IPS-20b (cell line): ENCODE results near the gene SCARF1.
A peak's percentile ranks its signal among the peaks of the same experiment; 100 is the strongest.

Source experiments
- H3K27ac ChIP-seq: one replicate; pipeline ENCODE4 v1.5.1; 2013; ENCODE audit warnings: low read length
- H3K27me3 ChIP-seq: 2 replicates; pipeline ENCODE4 v1.6.1; 2013; ENCODE audit warnings: mild to moderate bottlenecking, low read length, inconsistent platforms; ENCODE audit not compliant: insufficient read depth
- H3K36me3 ChIP-seq: 2 replicates; pipeline ENCODE4 v1.6.1; 2013; ENCODE audit warnings: low read depth, mild to moderate bottlenecking, inconsistent platforms, low read length, moderate library complexity; ENCODE audit not compliant: insufficient read depth
- H3K4me1 ChIP-seq: 2 replicates; pipeline ENCODE4 v1.6.1; 2013; ENCODE audit warnings: mild to moderate bottlenecking, control low read depth, inconsistent platforms, low read length, moderate library complexity; ENCODE audit not compliant: insufficient read depth
- H3K4me3 ChIP-seq: 2 replicates; pipeline ENCODE4 v1.5.1; 2013; ENCODE audit warnings: mild to moderate bottlenecking, low read length, inconsistent platforms
- H3K9ac ChIP-seq: 2 replicates; pipeline ENCODE4 v1.6.1; 2013; ENCODE audit warnings: low read depth, mild to moderate bottlenecking, inconsistent platforms, low read length, moderate library complexity
- H3K9me3 ChIP-seq: 2 replicates; pipeline ENCODE4 v1.6.1; 2013; ENCODE audit warnings: mild to moderate bottlenecking, low read depth, low read length, inconsistent platforms; ENCODE audit not compliant: insufficient read depth

The SCARF1 gene

GRCh38 chr17:1635675-1636465, 9.7 kb downstream of the SCARF1 start:
- Histone ChIP-seq H3K4me1 (peaks cover 4% of the 10 kb centered on the region; the same call in 1 of the 2 replicates), H3K27me3 (peaks cover under 1% of the 10 kb centered on the region; the same call in 1 of the 2 replicates), H3K36me3 (no peaks in the 10 kb centered on the region), H3K9me3 (no peaks in the 10 kb centered on the region), H3K4me3 (no peak overlapping the region), H3K9ac (no peak overlapping the region), H3K27ac (no peak overlapping the region)

DNA sequence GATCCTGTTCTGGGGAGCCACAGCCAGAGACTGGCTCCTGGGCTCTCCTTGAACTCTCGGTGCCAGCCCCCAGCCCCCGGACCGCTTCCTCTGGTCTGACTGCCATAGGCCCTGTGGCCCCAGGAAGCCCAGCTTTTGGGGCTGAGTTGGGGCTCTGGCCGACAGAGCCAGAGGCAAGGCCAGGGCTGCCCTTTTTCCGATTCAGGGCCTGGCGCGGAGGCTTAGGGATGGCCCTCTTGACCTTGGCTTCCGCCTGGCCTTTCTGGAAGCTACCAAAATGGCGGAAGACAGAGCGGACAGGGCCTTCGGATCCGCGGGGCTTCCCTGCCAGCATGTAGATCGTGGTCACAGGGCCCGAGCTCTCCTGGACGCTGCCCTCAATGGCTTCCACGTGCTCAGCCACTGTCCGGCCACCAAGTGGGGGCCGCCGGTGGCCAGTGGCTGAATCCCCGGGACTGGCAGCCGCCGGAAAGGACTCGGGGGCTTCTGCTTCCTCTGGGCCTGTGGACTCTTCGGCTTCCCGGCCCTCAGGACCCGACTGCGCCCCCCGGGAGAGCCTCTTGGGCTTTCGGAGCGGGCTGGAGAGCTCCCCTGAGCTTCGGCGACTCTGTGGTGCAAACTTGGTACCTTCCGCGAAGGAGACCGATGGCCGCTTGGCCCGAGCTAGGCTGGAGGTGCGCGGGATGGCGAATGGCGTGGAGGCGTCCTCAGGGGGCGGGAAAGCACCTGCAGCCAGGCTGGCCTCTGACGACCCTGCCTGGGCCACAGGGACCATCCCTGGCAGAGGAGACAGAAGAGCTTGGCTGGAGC, 10.5 kb downstream of the SCARF1 start:
- no peak overlapping the region for H3K9ac ChIP-seq
- no peaks in the 10 kb centered on the region for H3K9me3 ChIP-seq
- H3K4me1 ChIP-seq = peaks cover 4% of the 10 kb centered on the region; the same call in 1 of the 2 replicates
- no peaks in the 10 kb centered on the region for H3K36me3 ChIP-seq
- H3K4me3 ChIP-seq = no peak overlapping the region
- H3K27me3 ChIP-seq = peaks cover 9% of the 10 kb centered on the region; the same call in 1 of the 2 replicates
- no peak overlapping the region for H3K27ac ChIP-seq

GRCh38 chr17:1630662-1631061, 14.9 kb downstream of the SCARF1 start:
- Histone ChIP-seq H3K27me3 (peaks cover 24% of the 10 kb centered on the region), H3K36me3 (no peaks in the 10 kb centered on the region), H3K4me1 (peaks cover 4% of the 10 kb centered on the region), H3K4me3 (no peak overlapping the region), H3K9ac (no peak overlapping the region), H3K27ac (no peak overlapping the region), H3K9me3 (no peaks in the 10 kb centered on the region)

GRCh38 chr17:1629504-1630310, 15.8 kb downstream of the SCARF1 start:
- H3K36me3 ChIP-seq = no peaks in the 10 kb centered on the region
- H3K4me3 ChIP-seq = peak overlapping the region; percentile 81
- peaks cover 4% of the 10 kb centered on the region for H3K4me1 ChIP-seq
- H3K9ac ChIP-seq = peak overlapping the region; percentile 72; the same call in 1 of the 2 replicates
- H3K9me3 ChIP-seq = no peaks in the 10 kb centered on the region
- peaks cover 24% of the 10 kb centered on the region for H3K27me3 ChIP-seq
- H3K27ac ChIP-seq = no peak overlapping the region

DNA sequence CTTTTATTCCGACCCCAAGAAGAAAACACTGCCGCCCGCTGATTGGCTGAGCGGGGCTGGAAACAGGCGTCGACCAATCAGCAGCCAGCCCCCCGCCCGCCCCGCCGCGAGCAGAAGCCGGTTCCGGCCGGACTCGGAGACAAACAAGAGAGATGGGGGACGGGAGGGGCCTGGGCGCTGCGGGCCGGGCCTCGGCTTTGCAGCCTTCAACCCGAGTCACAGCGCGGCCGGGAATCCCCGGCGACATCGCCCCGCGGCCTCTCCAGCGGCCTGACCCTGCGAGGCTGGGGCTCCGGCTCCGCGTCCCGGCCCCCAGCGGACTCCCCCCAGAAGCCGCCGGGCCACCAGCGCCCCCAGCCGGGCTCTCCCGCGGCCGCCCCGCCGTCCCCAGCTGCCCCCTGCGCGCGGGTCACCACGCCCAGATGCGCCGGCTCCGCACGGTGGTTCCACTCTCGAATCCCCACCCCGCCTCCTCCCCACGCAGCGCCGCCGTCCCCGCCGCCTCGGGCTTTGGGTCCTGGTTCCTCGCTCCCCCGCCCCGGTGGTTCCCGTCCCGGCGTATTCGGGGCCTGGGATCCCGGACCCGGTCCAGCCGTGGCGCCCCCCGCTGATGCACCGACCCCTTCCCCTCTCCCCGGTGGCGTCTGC, 16.6 kb downstream of the SCARF1 start:
- peaks cover 4% of the 10 kb centered on the region for H3K4me1 ChIP-seq
- H3K9me3 ChIP-seq = no peaks in the 10 kb centered on the region
- H3K27me3 ChIP-seq = peaks cover 24% of the 10 kb centered on the region
- peak overlapping the region; percentile 72; the same call in 1 of the 2 replicates for H3K9ac ChIP-seq
- peak overlapping the region; percentile 81 for H3K4me3 ChIP-seq
- no peaks in the 10 kb centered on the region for H3K36me3 ChIP-seq
- no peak overlapping the region for H3K27ac ChIP-seq

DNA sequence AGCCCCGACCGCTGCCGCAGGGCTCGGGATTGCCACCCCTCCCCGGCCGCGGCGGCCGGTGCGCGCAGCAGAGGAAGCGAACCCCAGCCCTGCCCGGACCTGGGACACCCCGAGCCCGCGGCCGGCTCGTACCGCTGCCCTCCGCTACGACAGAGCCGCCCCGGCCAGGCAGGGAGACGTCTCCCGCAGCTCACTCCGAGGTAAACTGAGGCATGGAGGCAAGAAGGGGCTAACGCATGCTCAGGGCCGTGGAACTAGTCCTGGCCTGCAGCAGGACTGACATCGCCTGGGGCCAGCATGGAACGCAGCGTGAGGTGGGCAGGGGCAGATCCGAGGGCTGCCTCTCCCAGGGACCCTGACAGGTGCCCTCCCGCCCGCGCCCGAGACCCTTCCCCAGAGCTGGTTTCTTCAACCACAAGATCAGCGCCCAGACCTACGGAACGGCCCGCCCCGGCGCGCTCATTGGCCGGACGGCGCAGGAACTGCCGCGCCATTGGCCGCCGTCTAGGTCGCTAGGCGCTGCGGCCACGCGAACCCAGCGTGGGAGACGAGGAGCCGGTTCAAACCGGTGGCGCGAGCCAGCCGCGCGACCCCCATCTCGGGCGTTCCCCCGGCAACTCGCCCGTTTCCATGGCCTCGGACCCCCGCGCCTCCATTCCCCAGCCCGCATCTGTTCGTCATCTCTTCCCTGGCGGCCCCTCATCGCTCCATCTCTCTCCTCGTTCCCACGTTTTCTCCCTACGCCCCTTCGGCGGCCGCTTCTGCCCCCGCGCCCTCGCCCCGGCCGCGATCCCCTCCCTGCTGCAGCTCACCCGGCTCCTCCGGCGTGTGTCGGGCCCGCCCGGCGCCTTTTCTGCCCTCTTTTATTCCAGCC, 17.3 kb downstream of the SCARF1 start, which contains the start of gene SLC43A2:
SLC43A2 (minus strand) TSS at position 853 of the 874 bp plus-strand sequence. CDS start 960 bp downstream, outside the sequence.
- Histone ChIP-seq H3K4me1 (peaks cover 4% of the 10 kb centered on the region), H3K27me3 (peaks cover 24% of the 10 kb centered on the region), H3K36me3 (no peaks in the 10 kb centered on the region), H3K9me3 (no peaks in the 10 kb centered on the region), H3K4me3 (peak within 1 kb of the TSS; percentile 81), H3K27ac (peak within 1 kb of the TSS; percentile 36), H3K9ac (peak within 1 kb of the TSS; percentile 90; the same call in 1 of the 2 replicates)

DNA sequence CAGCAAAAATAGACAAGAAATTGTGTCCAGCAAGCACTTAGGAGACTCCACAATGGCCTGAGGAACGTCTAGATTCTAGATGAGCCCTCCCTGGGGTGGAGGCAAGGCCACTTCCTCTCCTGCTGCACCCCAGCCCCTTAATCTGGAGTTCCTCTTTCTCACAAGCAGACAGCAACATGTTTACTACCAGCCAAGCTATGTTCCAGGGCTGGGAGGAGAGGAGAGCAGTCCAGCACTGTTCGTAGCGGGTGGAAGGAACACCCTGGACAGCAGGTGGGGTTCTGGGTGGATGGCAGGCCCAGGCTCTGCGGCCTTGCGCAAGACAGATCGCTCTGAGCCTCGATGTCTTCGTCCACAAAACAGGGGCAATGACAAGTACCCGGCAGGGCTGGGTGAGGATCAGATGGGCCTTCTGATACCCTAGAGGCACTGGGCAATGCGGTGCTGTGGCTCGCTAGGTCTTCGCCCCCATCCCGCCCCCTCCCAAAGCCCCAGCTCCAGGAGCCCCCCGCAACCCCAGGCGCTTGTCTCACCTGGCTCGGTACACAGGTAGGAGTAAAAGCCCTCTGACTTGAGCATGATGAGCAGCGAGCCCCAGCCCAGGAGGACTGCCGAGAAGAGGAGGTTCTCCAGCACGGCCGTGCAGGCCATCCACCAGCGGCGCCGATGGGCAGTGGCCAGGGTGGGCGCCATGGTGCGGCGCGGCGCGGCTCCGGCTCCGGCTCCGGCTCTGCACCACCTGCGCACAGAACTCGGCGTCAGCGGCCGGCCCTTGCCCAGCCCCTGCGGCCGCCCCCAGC, 18.1 kb downstream of the SCARF1 start:
- Histone ChIP-seq H3K9ac (peak overlapping the region; percentile 90; the same call in 1 of the 2 replicates), H3K27ac (no peak overlapping the region), H3K9me3 (no peaks in the 10 kb centered on the region), H3K36me3 (no peaks in the 10 kb centered on the region), H3K27me3 (peaks cover 24% of the 10 kb centered on the region), H3K4me1 (peaks cover 4% of the 10 kb centered on the region), H3K4me3 (peak overlapping the region; percentile 81)

GRCh38 chr17:1626333-1626732, 19.2 kb downstream of the SCARF1 start:
- Histone ChIP-seq H3K36me3 (no peaks in the 10 kb centered on the region), H3K4me1 (peaks cover 4% of the 10 kb centered on the region), H3K27ac (no peak overlapping the region), H3K27me3 (peaks cover 24% of the 10 kb centered on the region), H3K9ac (no peak overlapping the region), H3K4me3 (no peak overlapping the region), H3K9me3 (no peaks in the 10 kb centered on the region)

DNA sequence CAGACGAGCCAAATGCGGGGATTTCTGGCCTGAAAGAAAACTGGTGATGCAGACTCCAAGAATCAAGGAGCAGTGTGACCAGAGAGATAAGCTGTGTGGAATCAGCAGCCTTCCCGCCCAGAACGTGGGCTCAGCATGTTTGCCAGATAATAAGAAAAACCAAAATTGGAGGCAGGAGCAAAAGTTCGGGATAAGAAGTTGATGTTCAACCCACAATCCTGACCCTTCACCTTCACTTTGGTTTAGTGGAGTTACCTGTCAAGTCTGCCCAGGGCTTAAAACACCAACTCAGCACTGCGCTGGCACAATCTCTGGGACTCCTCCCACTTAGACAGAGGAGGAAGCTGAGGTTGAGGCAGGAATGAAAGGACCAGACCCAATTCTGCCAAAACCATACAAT, 20.0 kb downstream of the SCARF1 start:
- Histone ChIP-seq H3K9ac (no peak overlapping the region), H3K9me3 (no peaks in the 10 kb centered on the region), H3K4me3 (no peak overlapping the region), H3K27me3 (peaks cover 20% of the 10 kb centered on the region), H3K36me3 (no peaks in the 10 kb centered on the region), H3K4me1 (peaks cover 4% of the 10 kb centered on the region), H3K27ac (no peak overlapping the region)

DNA sequence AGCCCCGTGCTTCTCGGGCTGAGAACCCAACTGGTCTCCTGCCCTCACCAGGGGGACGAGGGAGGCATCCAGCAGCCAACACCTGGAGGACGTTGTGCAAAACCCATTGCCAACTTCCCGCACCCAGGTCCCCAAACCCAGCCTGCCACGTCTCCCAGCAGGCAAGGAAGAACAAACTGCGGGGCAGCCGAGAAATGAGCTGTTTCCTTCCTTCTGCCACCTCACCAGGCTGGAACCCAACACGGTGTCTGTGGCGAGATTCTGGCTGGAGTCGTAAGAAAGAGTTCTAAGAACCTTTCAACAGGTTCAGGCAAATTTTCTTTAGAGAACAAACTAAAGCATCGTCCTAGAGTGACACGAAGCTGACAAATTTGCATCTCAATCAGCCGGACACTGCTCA, 20.5 kb downstream of the SCARF1 start:
- peaks cover 4% of the 10 kb centered on the region for H3K4me1 ChIP-seq
- H3K9me3 ChIP-seq = no peaks in the 10 kb centered on the region
- no peak overlapping the region for H3K9ac ChIP-seq
- no peaks in the 10 kb centered on the region for H3K36me3 ChIP-seq
- H3K4me3 ChIP-seq = no peak overlapping the region
- H3K27me3 ChIP-seq = peaks cover 15% of the 10 kb centered on the region
- no peak overlapping the region for H3K27ac ChIP-seq
